Stomach smooth muscle (tissue), 2 donors: ENCODE data around the gene CDC42SE2.
"Not testable (repeated sequence)": the region's sequence is repeated elsewhere in the genome, so short reads cannot be mapped to it uniquely, and the experiment has no call there.

Experiments
- H3K27ac ChIP-seq: one replicate; pipeline ENCODE4 v1.7.0; 2013; ENCODE audit warnings: mild to moderate bottlenecking, low read length, inconsistent platforms
- H3K27me3 ChIP-seq, 2 donors: one replicate each; pipeline ENCODE4 v1.7.0; 2013; ENCODE audit warnings: low read length in 2 of 2; ENCODE audit not compliant: insufficient read depth in 2 of 2, control insufficient read depth in 1 of 2
- H3K36me3 ChIP-seq, 2 donors: one replicate each; pipeline ENCODE4 v1.7.0; 2013; ENCODE audit warnings: low read length in 2 of 2; ENCODE audit not compliant: control insufficient read depth in 2 of 2, insufficient read depth in 2 of 2
- H3K4me1 ChIP-seq: one replicate; pipeline ENCODE4 v1.7.0; 2013; ENCODE audit warnings: low read length; ENCODE audit not compliant: control insufficient read depth, insufficient read depth
- H3K4me3 ChIP-seq, 2 donors: one replicate each; pipeline ENCODE4 v1.7.0; 2013; ENCODE audit warnings: low read length in 2 of 2
- H3K9ac ChIP-seq, 2 donors: one replicate each; pipeline ENCODE4 v1.7.0; 2013; ENCODE audit warnings: low read length in 2 of 2, mild to moderate bottlenecking in 1 of 2
- H3K9me3 ChIP-seq, 2 donors: one replicate each; pipeline ENCODE4 v1.7.0; 2013; ENCODE audit warnings: low read length in 2 of 2; ENCODE audit not compliant: control insufficient read depth in 2 of 2
- donor health status: healthy.
- donor health status: Pancreatic carcinoma.

The CDC42SE2 gene

GRCh38 chr5:131321066-131321465 is 57.2 kb downstream of the CDC42SE2 start:
- H3K4me1 ChIP-seq, result no peaks in the 10 kb centered on the region

GRCh38 chr5:131322926-131323325 is 59.1 kb downstream of the CDC42SE2 start:
- Histone ChIP-seq H3K4me1 (no peaks in the 10 kb centered on the region), H3K4me3 (no peak overlapping the region)

More at GRCh38 chr5:131321066-131321465, 57.2 kb downstream of the CDC42SE2 start:
- Histone ChIP-seq H3K27ac (no peak overlapping the region), H3K9ac (no peak overlapping the region), H3K27me3 (no peaks in the 10 kb centered on the region), H3K4me3 (no peak overlapping the region), H3K36me3 (peaks cover 0 to 3% of the 10 kb centered on the region in 2 donors), H3K9me3 (no peaks in the 10 kb centered on the region)

GRCh38 chr5:131323378-131323777 is 59.5 kb downstream of the CDC42SE2 start:
- Histone ChIP-seq H3K36me3 (peaks cover 0 to under 1% of the 10 kb centered on the region in 2 donors), H3K9me3 (no peaks in the 10 kb centered on the region)

More at GRCh38 chr5:131322926-131323325, 59.1 kb downstream of the CDC42SE2 start:
- H3K27ac ChIP-seq, result no peak overlapping the region
- H3K27me3 ChIP-seq, result no peaks in the 10 kb centered on the region
- no peak overlapping the region for H3K9ac ChIP-seq
- peaks cover 0 to 3% of the 10 kb centered on the region in 2 donors for H3K36me3 ChIP-seq
- no peaks in the 10 kb centered on the region for H3K9me3 ChIP-seq

GRCh38 chr5:131324303-131324702 is 60.5 kb downstream of the CDC42SE2 start:
- Histone ChIP-seq H3K4me3 (no peak overlapping the region), H3K27ac (no peak overlapping the region), H3K9me3 (no peaks in the 10 kb centered on the region), H3K4me1 (no peaks in the 10 kb centered on the region), H3K9ac (no peak overlapping the region), H3K36me3 (no peaks in the 10 kb centered on the region), H3K27me3 (no peaks in the 10 kb centered on the region)

More at GRCh38 chr5:131323378-131323777, 59.5 kb downstream of the CDC42SE2 start:
- H3K9ac ChIP-seq, result no peak overlapping the region
- H3K4me3 ChIP-seq, result no peak overlapping the region
- H3K27ac ChIP-seq, result no peak overlapping the region
- H3K27me3 ChIP-seq, result no peaks in the 10 kb centered on the region
- H3K4me1 ChIP-seq, result no peaks in the 10 kb centered on the region

- Histone ChIP-seq H3K36me3 (no peaks in the 10 kb centered on the region), H3K9ac (no peak overlapping the region), H3K9me3 (no peaks in the 10 kb centered on the region), H3K4me1 (no peaks in the 10 kb centered on the region), H3K27ac (no peak overlapping the region), H3K4me3 (no peak overlapping the region), H3K27me3 (no peaks in the 10 kb centered on the region)
Observed at GRCh38 chr5:131328536-131329285, 64.9 kb downstream of the CDC42SE2 start.

- Histone ChIP-seq H3K9me3 (no peaks in the 10 kb centered on the region), H3K4me1 (no peaks in the 10 kb centered on the region), H3K4me3 (no peak overlapping the region), H3K27me3 (no peaks in the 10 kb centered on the region), H3K36me3 (no peaks in the 10 kb centered on the region), H3K9ac (no peak overlapping the region), H3K27ac (no peak overlapping the region)
Observed at GRCh38 chr5:131329286-131329560, 65.4 kb downstream of the CDC42SE2 start.

GRCh38 chr5:131330031-131330430 is 66.2 kb downstream of the CDC42SE2 start:
- Histone ChIP-seq H3K27ac (no peak overlapping the region), H3K4me1 (no peaks in the 10 kb centered on the region)

GRCh38 chr5:131335756-131336155 is 71.9 kb downstream of the CDC42SE2 start:
- H3K4me1 ChIP-seq, H3K4me3 ChIP-seq, H3K27ac ChIP-seq: not testable (repeated sequence)

More at GRCh38 chr5:131330031-131330430, 66.2 kb downstream of the CDC42SE2 start:
- Histone ChIP-seq H3K9ac (no peak overlapping the region), H3K4me3 (no peak overlapping the region), H3K9me3 (no peaks in the 10 kb centered on the region), H3K27me3 (no peaks in the 10 kb centered on the region), H3K36me3 (no peaks in the 10 kb centered on the region)

GRCh38 chr5:131336801-131337200 is 72.9 kb downstream of the CDC42SE2 start:
- not testable (repeated sequence) for H3K27ac ChIP-seq, H3K4me1 ChIP-seq, H3K36me3 ChIP-seq, H3K9me3 ChIP-seq, H3K27me3 ChIP-seq, H3K9ac ChIP-seq, H3K4me3 ChIP-seq

More at GRCh38 chr5:131335756-131336155, 71.9 kb downstream of the CDC42SE2 start:
- H3K9me3 ChIP-seq, H3K27me3 ChIP-seq, H3K9ac ChIP-seq, H3K36me3 ChIP-seq: not testable (repeated sequence)

GRCh38 chr5:131337240-131338050 is 73.6 kb downstream of the CDC42SE2 start:
- not testable (repeated sequence) for H3K9ac ChIP-seq, H3K27ac ChIP-seq, H3K27me3 ChIP-seq, H3K4me1 ChIP-seq, H3K4me3 ChIP-seq, H3K36me3 ChIP-seq, H3K9me3 ChIP-seq

GRCh38 chr5:131338051-131338453 is 74.2 kb downstream of the CDC42SE2 start:
- Histone ChIP-seq H3K27ac (no peak overlapping the region), H3K9ac (no peak overlapping the region), H3K4me1 (no peaks in the 10 kb centered on the region), H3K4me3 (no peak overlapping the region), H3K36me3 (no peaks in the 10 kb centered on the region), H3K27me3 (no peaks in the 10 kb centered on the region), H3K9me3 (no peaks in the 10 kb centered on the region)
